ENCODE data around the gene POLQ.
"Not testable (repeated sequence)": the region's sequence is repeated elsewhere in the genome, so short reads cannot be mapped to it uniquely, and the experiment has no call there.

POLQ gene

DNA sequence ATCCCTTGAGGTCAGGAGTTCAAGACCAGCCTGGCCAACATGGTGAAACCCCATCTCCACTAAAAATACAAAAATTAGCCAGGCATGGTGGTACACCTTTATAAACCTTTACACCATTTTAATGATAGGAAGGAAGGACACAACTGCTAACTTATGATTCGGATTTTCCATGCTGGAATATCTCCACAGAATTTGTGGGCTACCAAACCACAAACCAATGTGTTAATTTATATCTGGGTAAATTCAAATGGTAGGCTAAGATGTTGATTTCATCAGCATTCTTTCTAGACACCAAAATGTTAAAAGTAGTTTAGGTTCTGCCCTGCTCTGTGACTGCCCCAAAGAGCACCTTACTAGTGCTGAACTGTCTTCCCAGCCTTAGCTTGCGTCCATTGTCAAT is 72.8 kb downstream of the POLQ start:
- TF ChIP-seq, protein P1, sequence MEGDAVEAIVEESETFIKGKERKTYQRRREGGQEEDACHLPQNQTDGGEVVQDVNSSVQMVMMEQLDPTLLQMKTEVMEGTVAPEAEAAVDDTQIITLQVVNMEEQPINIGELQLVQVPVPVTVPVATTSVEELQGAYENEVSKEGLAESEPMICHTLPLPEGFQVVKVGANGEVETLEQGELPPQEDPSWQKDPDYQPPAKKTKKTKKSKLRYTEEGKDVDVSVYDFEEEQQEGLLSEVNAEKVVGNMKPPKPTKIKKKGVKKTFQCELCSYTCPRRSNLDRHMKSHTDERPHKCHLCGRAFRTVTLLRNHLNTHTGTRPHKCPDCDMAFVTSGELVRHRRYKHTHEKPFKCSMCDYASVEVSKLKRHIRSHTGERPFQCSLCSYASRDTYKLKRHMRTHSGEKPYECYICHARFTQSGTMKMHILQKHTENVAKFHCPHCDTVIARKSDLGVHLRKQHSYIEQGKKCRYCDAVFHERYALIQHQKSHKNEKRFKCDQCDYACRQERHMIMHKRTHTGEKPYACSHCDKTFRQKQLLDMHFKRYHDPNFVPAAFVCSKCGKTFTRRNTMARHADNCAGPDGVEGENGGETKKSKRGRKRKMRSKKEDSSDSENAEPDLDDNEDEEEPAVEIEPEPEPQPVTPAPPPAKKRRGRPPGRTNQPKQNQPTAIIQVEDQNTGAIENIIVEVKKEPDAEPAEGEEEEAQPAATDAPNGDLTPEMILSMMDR (IDR thresholded peaks at IDR 0.05; ENCODE audit: borderline replicate concordance, insufficient read depth, low read depth, low read length) = no peak
- no peak overlapping the region for H3K4me3 ChIP-seq (ENCODE audit: low read depth, low read length)

GRCh38 chr3:121467085-121467484 is 78.7 kb downstream of the POLQ start:
- TF ChIP-seq, protein P1 (IDR thresholded peaks at IDR 0.05; ENCODE audit: borderline replicate concordance, insufficient read depth, low read depth, low read length) = no peak
- no peak overlapping the region for H3K4me3 ChIP-seq (ENCODE audit: low read depth, low read length)

DNA sequence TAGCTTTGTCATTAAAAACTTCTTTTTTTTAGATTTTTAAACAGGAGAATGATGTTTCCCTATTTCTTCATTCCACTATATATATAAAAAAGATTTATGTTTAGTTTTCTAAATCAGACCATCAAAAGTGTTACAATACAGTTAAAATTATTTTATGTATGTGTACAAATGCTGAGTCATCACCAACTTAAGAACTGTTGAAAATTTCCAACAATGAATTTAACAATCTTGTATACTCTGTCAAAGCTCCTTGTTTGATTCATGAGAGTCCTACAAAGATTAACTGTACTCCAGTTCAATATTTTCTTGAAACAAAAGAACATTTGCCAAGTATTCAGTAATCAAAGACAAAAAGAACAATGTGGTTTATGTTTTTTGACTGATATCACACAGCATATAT is 82.0 kb downstream of the POLQ start:
- TF ChIP-seq, protein P1 (IDR thresholded peaks at IDR 0.05; ENCODE audit: borderline replicate concordance, insufficient read depth, low read depth, low read length) = no peak
- H3K4me3 ChIP-seq (ENCODE audit: low read depth, low read length) = no peak overlapping the region

DNA sequence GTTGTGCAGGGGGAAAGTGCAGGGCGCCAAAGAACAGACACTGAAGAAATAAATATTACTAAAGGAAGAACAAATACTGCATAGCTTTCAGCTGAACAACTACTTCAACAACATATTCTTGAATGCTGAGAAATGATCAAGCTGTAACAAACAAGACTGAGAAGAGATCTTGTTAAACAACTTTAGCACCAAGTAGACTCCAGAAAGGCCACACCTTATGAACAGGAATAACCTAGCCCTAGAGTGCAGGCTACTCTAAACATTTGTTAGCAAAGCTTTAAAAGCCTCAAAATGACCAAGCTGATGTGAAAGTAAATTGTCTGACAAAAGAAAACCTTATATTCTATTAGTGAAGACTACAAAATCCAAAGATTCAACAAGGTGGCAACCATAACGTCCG is 83.2 kb downstream of the POLQ start:
- TF ChIP-seq, protein P1 (IDR thresholded peaks at IDR 0.05; ENCODE audit: borderline replicate concordance, insufficient read depth, low read depth, low read length) = no peak
- H3K4me3 ChIP-seq (ENCODE audit: low read depth, low read length) = no peak overlapping the region

- H3K4me3 ChIP-seq (ENCODE audit: low read depth, low read length) = not testable (repeated sequence)
Observed at GRCh38 chr3:121451752-121452151, 94.0 kb downstream of the POLQ start.

DNA sequence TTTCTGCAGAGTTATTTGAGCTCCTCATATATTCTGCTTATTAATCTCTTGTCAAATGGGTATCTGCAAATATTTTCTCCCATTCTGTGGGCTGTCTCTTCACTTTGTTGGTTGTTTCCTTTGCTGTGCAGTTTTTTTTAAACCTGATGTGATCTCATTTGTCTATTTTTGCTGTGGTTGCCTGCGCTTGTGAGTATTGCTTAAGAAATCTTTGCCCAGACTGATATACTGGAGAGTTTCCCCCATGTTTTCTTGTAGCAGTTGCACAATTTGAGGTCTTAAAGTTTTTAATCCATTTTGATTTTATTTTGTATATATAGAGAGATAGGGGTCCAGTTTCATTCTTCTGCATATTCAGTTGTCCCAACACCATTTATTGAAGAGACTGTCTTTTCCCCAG is 102.3 kb downstream of the POLQ start:
- no peak overlapping the region for H3K4me3 ChIP-seq (ENCODE audit: low read depth, low read length)
- TF ChIP-seq, protein P1 (IDR thresholded peaks at IDR 0.05; ENCODE audit: borderline replicate concordance, insufficient read depth, low read depth, low read length) = no peak

DNA sequence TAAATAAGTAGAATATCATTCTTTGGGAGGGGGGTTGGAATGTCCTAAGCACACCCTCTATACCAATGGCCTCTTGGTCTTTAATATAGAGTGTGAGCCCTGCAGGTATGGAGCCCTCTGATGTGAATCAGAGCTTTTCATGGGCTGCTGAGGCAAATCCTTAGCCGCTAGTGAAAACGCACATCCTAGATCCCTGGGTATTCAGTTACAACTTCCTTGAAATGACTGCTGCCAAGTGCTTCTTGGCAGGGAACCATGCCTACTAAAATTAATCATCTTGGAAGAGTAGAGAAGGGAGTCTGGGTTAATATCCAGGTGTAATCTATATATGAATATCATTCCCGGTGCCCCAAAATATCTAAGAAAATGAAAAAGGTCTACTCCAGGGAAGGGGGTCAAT is 109.1 kb downstream of the POLQ start:
- H3K4me3 ChIP-seq (ENCODE audit: low read depth, low read length) = no peak overlapping the region
- TF ChIP-seq, protein P1 (IDR thresholded peaks at IDR 0.05; ENCODE audit: borderline replicate concordance, insufficient read depth, low read depth, low read length) = no peak

DNA sequence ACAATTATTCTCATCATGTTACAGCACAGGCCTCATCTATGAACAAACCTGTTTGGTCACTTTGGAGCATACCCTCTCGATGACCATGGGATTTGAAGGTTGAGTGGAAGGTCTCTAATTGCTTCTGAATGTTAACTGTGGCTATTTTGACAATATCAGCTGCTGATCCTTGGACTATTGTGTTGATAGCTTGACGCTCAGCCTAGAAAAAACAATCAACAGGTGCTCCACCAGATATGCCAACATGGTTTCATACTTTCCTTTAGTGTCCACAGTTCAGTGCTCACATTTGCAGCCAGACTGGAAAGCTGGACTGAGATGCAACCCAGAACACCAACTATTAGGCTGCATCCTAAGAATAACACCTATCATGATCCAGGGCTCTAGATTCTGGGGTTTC is 109.7 kb downstream of the POLQ start:
- H3K4me3 ChIP-seq (ENCODE audit: low read depth, low read length) = no peak overlapping the region
- TF ChIP-seq, protein P1 (IDR thresholded peaks at IDR 0.05; ENCODE audit: borderline replicate concordance, insufficient read depth, low read depth, low read length) = no peak

All from GM12875 (cell line).